ENCODE results near the gene CACNG5.
"Not testable (repeated sequence)": the region's sequence is repeated elsewhere in the genome, so short reads cannot be mapped to it uniquely, and the experiment has no call there.

Gene CACNG5

DNA sequence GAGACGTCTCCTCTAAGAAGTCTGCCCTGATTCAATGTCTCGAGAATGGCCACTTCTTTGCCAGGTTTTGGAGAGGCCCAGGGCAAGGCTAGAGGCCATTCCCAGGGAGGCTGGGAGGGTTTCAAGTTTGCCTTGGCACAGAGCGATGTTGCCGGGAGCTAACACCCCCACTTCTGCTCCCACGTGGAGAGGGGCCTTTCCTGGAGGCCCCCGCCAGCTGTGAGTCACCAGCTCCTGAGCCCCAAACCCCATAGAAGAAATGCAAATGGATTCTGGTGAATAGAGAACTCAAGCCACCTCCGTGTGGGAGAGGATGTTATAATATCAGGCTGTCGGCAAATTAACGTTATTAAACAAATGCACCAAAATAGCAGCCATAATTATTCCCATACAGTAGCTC is 62.2 kb downstream of the CACNG5 start:
- H3K27ac ChIP-seq (ENCODE audit: extremely low read depth, low read depth, low read length): no peak overlapping the region
- ChIA-PET CTCF (interaction anchor here (0.6 to 2.4 kb wide), 4 partner anchors 8 to 181 kb away, joined by 3 to 7 read pairs (median 4); no protein-coding TSS in a partner anchor), POLR2A (no interaction called here)
- H3K9me3 ChIP-seq (ENCODE audit: control insufficient read depth, insufficient read depth, low read depth, low read length): no peaks in the 10 kb centered on the region
- no peak for TF ChIP-seq ZNF560 (tag by site-specific recombination; IDR thresholded peaks at IDR 0.05; ENCODE audit: borderline replicate concordance)
- no peak for TF ChIP-seq ZNF341 (tag by site-specific recombination; IDR thresholded peaks at IDR 0.05; ENCODE audit: low read depth)
- no peak for TF ChIP-seq ZFHX2 (tag by site-specific recombination; conservative IDR thresholded peaks at IDR 0.05)
- TF ChIP-seq SCRT2 (tag by site-specific recombination; IDR thresholded peaks at IDR 0.05): no peak
- no peak for TF ChIP-seq ZSCAN23 (tag by site-specific recombination; IDR thresholded peaks at IDR 0.05)
- H3K4me1 ChIP-seq (ENCODE audit: control insufficient read depth, insufficient read depth, low read length): no peaks in the 10 kb centered on the region
- no peaks in the 10 kb centered on the region for H3K36me3 ChIP-seq (ENCODE audit: control insufficient read depth in 2 of 2, insufficient read depth in 1 of 2, low read length in 2 of 2)
- no peak overlapping the region for H3K4me3 ChIP-seq (ENCODE audit: low read depth, low read length)

DNA sequence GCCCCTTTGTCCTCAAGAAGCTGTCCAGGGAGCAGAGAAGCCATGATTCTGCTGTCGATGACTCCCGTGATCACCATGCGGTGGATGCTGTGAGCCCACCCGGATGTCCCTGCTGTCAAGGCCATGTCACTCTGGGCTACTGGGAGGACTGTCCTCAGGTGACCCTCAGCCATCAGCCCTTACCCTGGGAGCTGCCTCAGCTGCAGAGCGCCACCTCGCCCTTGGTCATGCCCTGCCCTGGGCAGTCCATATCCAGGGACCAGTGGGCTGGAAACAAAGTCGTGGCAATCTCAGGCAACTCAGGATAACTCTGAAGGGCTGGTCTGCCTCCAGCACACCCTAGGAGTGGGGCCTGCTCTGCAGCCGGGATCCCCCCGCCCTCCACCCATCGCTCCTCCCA is 63.6 kb downstream of the CACNG5 start:
- Histone ChIP-seq H3K27ac (ENCODE audit: extremely low read depth, low read depth, low read length) (no peak overlapping the region), H3K36me3 (ENCODE audit: control insufficient read depth in 2 of 2, insufficient read depth in 1 of 2, low read length in 2 of 2) (no peaks in the 10 kb centered on the region), H3K9me3 (ENCODE audit: control insufficient read depth, insufficient read depth, low read depth, low read length) (no peaks in the 10 kb centered on the region), H3K4me1 (ENCODE audit: control insufficient read depth, insufficient read depth, low read length) (no peaks in the 10 kb centered on the region), H3K4me3 (ENCODE audit: low read depth, low read length) (no peak overlapping the region)
- no peak for TF ChIP-seq ZNF350 (tag by site-specific recombination; IDR thresholded peaks at IDR 0.05)
- no peak for TF ChIP-seq ZNF138 (tag by site-specific recombination; IDR thresholded peaks at IDR 0.05; ENCODE audit: borderline replicate concordance)
- ChIA-PET POLR2A (no interaction called here), CTCF (interaction anchor here (0.5 to 3.4 kb wide), 7 partner anchors 10 to 773 kb away, joined by 3 to 22 read pairs (median 6); no protein-coding TSS in a partner anchor)

DNA sequence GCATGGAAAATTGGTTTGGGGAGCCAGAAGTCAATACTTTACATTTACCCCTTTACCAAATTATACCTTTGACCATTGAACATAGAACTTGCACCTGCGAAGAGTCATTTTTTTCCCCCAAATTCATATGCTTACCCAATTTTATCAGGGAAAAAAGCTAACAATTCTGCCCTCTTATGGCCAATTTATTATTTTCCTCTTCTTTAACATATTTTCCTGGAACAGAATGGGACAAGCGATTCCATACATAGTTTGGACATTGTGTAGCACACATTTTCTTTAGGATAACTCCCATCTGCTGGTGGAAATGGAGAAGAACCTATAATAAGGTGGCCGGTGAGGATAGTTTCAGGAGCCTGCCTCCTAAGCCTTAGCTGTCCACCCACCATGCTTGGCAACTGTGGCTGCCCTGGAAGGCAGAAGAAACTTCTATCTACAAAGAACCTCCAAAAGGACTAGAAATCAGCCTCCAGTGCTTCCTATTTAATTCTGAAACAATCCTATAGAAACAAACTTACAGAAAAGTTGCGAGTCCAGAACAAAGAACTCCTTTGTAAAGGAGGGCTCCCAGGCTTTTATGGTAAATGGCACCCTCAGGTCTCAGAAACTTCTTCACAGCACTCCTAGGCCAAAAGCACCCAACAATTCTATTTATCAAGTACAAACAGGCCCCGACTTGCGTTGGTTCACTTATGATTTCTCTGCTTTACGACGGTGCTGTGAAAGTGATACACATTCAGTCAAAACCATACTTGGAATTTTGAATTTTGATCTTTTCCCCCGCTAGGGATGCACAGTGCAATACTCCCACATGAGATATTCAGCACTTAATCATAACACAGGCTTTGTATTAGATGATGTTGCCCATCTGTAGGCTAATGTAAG is 65.5 kb downstream of the CACNG5 start:
- ChIA-PET POLR2A (no interaction called here), CTCF (interaction anchor here (0.6 to 3.4 kb wide), 20 partner anchors 8 to 410 kb away, joined by 3 to 22 read pairs (median 4); no protein-coding TSS in a partner anchor)
- H3K9me3 ChIP-seq (ENCODE audit: control insufficient read depth, insufficient read depth, low read depth, low read length): no peaks in the 10 kb centered on the region
- TF ChIP-seq ZNF138 (tag by site-specific recombination; IDR thresholded peaks at IDR 0.05; ENCODE audit: borderline replicate concordance): no peak
- TF ChIP-seq ZSCAN23 (tag by site-specific recombination; IDR thresholded peaks at IDR 0.05): no peak
- TF ChIP-seq ZNF654 (tag by site-specific recombination; IDR thresholded peaks at IDR 0.05; ENCODE audit: low read depth): peak; percentile 34; the same call in 1 of the 2 replicates
- no peak for TF ChIP-seq MEIS1 (CRISPR knock-in tag; IDR thresholded peaks at IDR 0.05; ENCODE audit: borderline replicate concordance)
- no peak for TF ChIP-seq ZNF311 (tag by site-specific recombination; IDR thresholded peaks at IDR 0.05; ENCODE audit: borderline replicate concordance)
- TF ChIP-seq, protein P1, sequence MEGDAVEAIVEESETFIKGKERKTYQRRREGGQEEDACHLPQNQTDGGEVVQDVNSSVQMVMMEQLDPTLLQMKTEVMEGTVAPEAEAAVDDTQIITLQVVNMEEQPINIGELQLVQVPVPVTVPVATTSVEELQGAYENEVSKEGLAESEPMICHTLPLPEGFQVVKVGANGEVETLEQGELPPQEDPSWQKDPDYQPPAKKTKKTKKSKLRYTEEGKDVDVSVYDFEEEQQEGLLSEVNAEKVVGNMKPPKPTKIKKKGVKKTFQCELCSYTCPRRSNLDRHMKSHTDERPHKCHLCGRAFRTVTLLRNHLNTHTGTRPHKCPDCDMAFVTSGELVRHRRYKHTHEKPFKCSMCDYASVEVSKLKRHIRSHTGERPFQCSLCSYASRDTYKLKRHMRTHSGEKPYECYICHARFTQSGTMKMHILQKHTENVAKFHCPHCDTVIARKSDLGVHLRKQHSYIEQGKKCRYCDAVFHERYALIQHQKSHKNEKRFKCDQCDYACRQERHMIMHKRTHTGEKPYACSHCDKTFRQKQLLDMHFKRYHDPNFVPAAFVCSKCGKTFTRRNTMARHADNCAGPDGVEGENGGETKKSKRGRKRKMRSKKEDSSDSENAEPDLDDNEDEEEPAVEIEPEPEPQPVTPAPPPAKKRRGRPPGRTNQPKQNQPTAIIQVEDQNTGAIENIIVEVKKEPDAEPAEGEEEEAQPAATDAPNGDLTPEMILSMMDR (tag by site-specific recombination; IDR thresholded peaks at IDR 0.05): peak; percentile 29; the same call in 1 of the 2 replicates
- no peak overlapping the region for H3K4me3 ChIP-seq (ENCODE audit: low read depth, low read length)
- H3K36me3 ChIP-seq (ENCODE audit: control insufficient read depth in 2 of 2, insufficient read depth in 1 of 2, low read length in 2 of 2): no peaks in the 10 kb centered on the region
- H3K27ac ChIP-seq (ENCODE audit: extremely low read depth, low read depth, low read length): no peak overlapping the region
- no peaks in the 10 kb centered on the region; the same call in 1 of the 2 replicates for H3K4me1 ChIP-seq (ENCODE audit: control insufficient read depth, insufficient read depth, low read length)

DNA sequence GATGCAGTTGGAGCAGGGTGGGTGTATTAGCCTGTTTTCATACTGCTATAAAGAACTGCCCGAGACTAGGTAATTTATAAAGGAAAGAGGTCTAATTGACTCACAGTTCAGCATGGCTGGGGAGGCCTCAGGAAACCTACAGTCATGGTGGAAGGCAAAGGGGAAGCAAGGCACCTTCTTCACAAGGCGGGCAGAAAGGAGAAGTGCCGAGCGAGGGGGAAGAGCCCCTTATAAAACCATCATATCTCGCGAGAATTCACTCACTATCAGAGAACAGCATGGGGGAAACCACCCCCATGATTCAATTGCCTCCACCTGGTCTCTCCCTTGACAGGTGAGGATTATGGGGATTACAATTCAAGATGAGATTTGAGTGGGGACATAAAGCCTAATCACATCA is 68.4 kb downstream of the CACNG5 start:
- POLR2A ChIA-PET; H3K4me3 ChIP-seq (ENCODE audit: low read depth, low read length); H3K27ac ChIP-seq (ENCODE audit: extremely low read depth, low read depth, low read length); H3K4me1 ChIP-seq (ENCODE audit: control insufficient read depth, insufficient read depth, low read length); H3K9me3 ChIP-seq (ENCODE audit: control insufficient read depth, insufficient read depth, low read depth, low read length); H3K36me3 ChIP-seq (ENCODE audit: control insufficient read depth in 2 of 2, insufficient read depth in 1 of 2, low read length in 2 of 2): not testable (repeated sequence)
- CTCF ChIA-PET: interaction anchor here (0.5 to 3.1 kb wide), 4 partner anchors 11 to 186 kb away, joined by 3 to 14 read pairs (median 4); no protein-coding TSS in a partner anchor
